ENCODE measurements around the gene IFI27L1.

GRCh38 chr14:94121485-94121884 lies 40.4 kb downstream of the IFI27L1 start:
- TF ChIP-seq CTCF (IDR thresholded peaks at IDR 0.05; ENCODE audit: low read length) (no peak), EZH2phosphoT487 (IDR thresholded peaks at IDR 0.05; ENCODE audit: low read length) (no peak), EZH2 (optimal IDR thresholded peaks at IDR 0.05; ENCODE audit: low read depth, low read length) (no peak)

All from MM.1S (cell line).